ENCODE data around the gene TPP1.

The TPP1 gene

GRCh38 chr11:6563121-6563619 is 56.1 kb downstream of the TPP1 start:
- DNase-seq (ENCODE audit: low read depth) = no peak
- TF ChIP-seq POLR2A (IDR thresholded peaks at IDR 0.05; ENCODE audit: extremely low read depth, insufficient read length) (no peak), MAX (IDR thresholded peaks at IDR 0.05; ENCODE audit: low read depth, low read length) (no peak), CTCF (IDR thresholded peaks at IDR 0.05; ENCODE audit: low read depth, low read length) (no peak), MYC (IDR thresholded peaks at IDR 0.05; ENCODE audit: low read depth, low read length) (no peak)
- H3K4me3 ChIP-seq (ENCODE audit: low read depth, low read length) = no peak overlapping the region

All from NB4 (cell line).